Stimulated activated CD8-positive, alpha-beta memory T cell treated with anti-CD3 and anti-CD28 coated beads, Interleukin-12 subunit alpha, Interleukin-12 subunit beta, amount 100 ng/mL, for 4 hours (primary cell): ENCODE data around the gene SLIT1.

Source experiments
- DNase-seq: peaks from one replicate; pipeline ENCODE4 v3.0.0-alpha.2; 2020; ENCODE audit warnings: low read depth

SLIT1 gene

DNA sequence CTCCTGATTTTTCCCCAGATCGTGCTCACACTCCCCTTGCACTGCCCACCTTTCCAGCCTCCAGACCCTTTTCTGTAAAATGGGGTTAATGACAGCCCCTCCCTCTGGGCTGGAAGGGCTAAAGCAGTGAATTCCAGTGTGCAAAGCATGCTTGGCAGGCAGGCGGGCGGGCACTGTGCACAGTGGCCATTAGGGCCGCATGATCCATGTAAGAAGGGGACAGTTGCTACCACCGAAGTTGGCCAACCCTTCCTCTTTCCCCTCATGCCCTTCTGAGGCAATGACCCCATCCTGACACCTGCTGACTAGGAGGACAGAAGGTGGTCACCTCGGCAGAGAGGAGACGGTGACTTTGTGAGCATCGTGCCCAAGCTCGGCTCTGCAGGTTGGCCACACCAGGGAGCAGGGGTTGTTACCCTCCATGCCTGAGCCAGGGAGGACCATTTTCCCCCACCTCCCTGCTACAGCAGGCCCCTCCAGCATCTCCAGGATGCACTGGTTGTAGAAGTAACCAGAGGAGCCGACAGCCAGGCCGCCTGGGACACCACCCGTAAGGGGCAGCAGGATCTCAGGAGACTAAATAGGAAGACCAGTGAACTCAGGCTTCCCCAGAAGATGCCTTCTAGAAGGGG lies 166.4 kb downstream of the SLIT1 start:
- no peak for DNase-seq

DNA sequence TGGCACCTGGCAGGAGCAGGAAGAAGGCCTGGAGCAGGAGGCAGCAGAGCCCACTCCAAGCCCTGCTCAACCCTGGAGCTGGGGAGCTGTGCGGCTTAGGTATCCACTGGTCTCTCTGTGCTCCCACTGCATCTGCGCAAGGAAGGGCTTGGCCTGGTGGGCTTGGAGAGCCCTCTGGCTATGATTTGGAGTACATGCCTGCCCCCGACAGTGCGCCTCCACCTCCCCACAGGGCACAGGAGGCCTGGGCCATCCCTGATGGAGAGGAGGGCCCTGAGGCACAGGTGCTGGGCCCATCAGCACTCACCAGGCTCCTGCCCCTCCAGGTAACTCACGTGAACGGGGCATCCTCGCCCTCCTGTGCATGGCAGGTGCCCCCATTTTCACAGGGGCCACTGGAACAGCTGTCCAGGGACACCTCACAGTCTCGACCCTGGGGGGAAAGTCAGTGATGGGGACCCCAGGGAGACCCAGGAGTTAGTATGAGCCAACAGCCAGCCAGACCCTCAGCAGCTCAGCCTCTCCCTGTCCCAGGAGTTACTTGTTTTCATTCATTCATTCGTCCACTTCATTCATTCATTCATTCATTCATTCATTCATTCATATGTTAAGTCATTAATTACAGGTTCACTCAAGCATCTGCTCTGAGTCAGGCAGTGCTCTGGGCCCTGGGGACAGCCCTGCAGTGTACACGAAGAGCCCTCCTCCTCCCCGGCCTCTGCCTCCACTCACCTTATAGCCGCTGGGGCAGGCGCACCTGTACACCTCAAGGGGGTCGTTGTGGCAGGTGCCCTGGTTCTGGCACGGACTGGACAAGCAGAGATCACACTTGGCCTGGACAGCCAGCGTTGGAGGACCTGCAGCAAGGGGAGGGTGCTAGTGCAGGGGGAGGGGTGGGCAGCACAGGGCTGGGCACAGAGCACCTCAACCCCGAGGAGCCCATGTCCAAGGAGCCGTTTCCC lies 167.2 kb downstream of the SLIT1 start:
- no peak for DNase-seq

DNA sequence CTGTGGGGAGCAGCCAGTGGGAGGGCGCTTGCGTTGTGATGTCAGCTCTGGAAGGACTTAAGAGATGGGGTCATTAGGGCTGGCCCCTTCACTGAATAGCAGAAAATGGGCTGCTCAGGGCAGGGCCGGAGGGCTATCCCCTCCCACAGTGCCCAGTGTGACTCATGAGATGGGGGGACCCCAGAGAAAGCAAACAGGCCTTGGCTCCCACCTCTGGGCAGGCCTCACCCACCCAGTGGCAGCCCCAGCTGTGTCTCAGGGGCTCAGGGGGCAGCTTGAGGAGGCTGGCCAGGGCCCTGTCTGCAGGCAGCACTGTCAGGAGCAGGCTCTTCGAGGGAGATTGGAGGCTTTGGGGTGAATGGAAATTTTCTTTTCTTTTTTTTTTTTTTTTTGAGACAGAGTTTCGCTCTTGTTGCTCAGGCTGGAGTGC lies 168.3 kb downstream of the SLIT1 start:
- DNase-seq, result no peak

DNA sequence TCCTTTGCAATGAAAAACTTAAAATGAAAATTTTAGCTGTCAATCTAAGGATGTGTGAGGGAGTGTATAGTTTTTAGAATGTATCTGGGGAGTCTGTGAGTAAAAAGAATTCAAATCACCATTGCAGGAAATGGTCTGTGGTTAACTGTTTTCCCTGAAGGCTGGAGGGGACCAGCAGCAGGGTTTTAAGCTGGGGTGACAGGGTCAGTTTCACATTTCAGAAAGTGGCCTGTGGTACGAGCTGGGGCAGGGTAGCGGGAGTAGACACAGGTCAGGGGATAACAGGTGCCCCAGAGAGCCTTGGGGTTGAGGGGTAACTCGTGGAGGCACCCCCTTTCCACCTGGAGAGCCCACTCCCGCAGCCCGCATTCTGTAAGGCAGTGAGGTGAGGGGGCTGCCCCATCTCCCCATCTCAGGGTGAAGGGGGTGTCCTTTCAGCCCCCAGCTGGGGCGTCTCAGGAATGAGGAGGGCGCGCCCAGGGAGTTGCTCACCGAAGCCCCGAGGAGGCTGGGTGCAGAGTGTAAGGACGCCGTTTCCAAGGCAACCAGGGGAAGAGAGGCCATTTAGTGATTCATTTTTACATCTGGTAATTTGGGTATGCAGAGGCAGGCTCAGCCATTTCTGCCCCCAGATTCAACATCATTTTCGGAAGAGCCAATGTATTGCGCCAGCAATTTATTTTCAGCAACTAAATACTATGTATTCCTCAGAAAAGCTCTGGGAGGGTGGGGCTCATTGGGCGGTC lies 168.9 kb downstream of the SLIT1 start:
- no peak for DNase-seq

GRCh38 chr10:97015240-97015639 lies 170.5 kb downstream of the SLIT1 start:
- no peak for DNase-seq

DNA sequence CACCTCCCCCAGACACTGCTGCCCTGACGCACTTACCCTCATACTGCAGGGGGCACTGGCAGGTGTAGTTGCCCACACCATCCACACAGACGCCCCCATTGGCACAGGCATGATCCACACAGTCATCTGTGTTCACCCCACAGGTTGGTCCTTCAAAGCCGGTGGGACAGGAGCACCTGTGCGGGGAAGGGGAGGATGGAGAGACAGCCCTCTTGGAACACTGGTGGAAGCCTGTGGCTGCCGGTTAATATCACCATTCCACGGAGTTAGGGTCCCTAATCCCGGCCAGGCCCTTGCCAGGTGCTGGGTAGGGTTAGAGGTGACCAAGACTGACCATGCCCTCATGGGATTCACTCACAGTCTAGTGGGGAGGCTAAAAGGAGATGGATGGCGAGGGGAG lies 171.8 kb downstream of the SLIT1 start:
- DNase-seq, result no peak

GRCh38 chr10:97013568-97013967 lies 172.2 kb downstream of the SLIT1 start:
- no peak for DNase-seq

DNA sequence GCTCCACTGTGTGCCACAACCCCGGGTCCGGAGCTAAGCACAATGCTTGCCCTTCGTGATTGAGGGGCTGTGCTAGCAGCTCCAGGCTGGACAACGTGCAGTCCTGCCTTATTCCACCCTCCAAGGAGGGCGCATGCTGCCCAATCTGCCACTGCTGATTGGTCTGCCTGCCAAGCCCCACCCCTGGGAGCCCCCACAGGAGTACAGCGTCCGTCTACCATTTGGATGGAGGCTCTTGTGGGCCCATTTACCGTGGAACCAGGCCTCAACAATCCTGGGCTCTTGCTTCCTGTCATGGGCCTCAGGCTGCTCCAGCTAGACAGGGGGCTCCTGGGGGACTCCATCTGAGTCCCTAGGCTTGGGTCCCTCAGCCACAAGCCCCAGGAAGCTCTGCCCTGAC lies 173.3 kb downstream of the SLIT1 start:
- no peak for DNase-seq

GRCh38 chr10:97011397-97011796 lies 174.4 kb downstream of the SLIT1 start:
- no peak for DNase-seq

- DNase-seq, result no peak
Observed at GRCh38 chr10:97010695-97011206, 175.0 kb downstream of the SLIT1 start.

DNA sequence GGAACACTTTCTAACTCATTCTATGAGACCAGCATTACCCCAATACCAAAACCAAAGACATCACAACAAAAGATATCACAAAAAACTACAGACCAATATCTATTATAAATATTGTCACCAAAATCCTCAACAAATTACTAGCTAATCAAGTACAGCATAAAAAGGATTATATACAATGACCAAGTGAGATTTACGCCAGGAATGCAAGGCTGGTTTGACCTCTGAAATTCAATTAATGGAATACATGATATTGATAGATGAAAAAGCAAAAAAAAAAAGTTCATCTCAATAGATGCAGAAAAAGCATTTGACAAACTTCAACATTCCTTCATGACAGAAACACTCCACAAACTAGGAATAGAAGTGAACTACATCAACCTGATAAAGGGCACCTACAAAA lies 178.3 kb downstream of the SLIT1 start:
- DNase-seq, result no peak

- DNase-seq, result no peak
Observed at GRCh38 chr10:97006364-97006763, 179.4 kb downstream of the SLIT1 start.

DNA sequence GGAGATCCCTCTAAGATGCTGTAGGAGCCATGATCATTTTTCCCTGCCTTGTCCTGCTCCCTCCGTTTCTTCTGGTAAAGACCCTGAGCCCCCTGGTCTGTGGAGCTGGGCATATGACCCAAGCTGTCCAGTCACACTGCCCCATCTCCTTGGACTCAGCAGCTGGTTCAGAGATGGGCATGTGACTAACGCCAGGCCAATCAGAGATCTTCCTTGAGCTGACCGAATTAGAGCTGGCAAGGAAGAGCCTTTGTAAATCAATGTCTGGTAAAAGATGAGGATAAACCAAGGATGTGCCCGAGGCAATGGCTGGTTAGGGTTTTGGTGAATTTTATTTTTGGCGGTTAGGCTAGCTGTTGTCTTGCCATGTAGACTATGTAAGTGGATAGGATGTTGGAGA lies 180.4 kb downstream of the SLIT1 start:
- no peak for DNase-seq

GRCh38 chr10:97004591-97004990 lies 181.2 kb downstream of the SLIT1 start:
- DNase-seq, result no peak

GRCh38 chr10:97003804-97004201 lies 182.0 kb downstream of the SLIT1 start:
- DNase-seq, result no peak

DNA sequence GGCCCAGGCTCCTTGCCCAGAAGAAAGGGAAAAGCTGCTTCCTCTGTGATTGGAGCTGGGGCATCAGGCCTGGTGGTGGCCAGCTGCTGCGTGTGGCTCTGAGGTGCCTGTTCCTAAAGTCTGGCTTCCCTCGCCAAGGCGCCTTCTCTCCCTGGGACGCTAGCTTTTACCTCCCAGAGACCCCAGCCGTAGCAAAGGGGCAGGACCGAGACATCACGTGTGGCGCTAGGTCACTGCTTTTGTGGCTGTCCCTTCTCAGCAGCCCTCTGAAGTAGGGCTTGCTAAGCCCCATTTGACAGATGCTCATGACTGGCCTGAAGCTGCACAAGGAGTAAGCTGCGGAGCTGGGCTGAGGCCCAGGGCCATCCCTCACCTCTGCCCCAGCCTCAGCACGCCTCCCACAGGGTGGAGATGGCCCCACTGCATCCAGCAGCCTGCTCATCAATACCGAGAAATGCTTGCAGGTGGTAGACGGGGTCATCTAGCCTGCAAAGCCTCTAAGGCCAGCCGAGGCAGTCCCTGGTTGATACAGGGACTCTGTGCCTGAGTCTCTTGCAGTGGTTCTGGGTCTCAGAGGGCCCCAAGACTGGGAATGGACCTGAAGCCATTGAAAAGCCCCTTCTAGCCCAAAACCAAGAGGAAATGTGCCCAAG lies 182.5 kb downstream of the SLIT1 start:
- DNase-seq, result no peak

- DNase-seq, result no peak
Observed at GRCh38 chr10:97002670-97003069, 183.1 kb downstream of the SLIT1 start.

GRCh38 chr10:97001183-97001991 lies 184.4 kb downstream of the SLIT1 start:
- no peak for DNase-seq

GRCh38 chr10:97000487-97001182 lies 185.1 kb downstream of the SLIT1 start:
- DNase-seq, result no peak

DNA sequence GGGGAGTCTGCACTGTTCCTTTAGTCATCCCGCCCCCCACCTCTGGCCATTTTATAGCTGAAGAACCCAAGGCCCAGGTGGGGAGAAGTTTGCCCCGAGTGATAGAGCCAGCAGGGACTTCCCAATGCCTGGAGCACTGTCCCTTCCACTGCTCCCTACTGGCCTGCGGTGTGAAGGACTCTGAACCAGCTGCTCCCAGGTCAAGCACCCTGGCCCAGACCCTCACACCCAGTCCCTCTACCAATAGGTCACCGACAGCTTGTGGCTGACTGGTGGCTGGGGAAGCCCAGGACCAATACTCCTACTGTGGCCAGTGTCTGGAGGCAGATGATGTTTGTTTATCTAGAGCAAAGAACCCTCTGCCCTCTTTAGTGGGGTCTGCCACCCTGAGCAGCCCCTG lies 185.8 kb downstream of the SLIT1 start:
- no peak for DNase-seq
